ENCODE data around the gene KRT17.
A peak's percentile ranks its signal among the peaks of the same experiment; 100 is the strongest.

DNA sequence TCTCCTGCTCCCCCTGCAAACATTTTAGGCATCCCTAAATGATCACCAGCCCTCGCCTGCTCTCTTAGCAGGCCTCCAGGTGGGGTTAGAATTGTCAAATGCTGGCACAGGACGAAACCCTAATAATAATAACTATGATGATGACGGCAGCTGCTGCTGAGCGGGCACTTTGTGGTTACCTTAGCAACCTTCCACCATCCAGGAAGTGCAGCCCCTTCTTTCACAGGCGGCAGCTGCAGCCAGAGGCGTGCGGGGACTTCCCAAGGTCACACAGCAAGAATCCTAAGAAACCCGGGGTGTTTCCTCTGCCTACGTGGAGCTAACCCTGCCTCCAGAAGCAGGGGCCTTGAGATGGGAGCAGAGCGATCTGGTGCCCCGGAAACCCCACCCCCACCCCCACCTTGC is 41.9 kb upstream of the KRT17 start:
- TF ChIP-seq, protein P1, sequence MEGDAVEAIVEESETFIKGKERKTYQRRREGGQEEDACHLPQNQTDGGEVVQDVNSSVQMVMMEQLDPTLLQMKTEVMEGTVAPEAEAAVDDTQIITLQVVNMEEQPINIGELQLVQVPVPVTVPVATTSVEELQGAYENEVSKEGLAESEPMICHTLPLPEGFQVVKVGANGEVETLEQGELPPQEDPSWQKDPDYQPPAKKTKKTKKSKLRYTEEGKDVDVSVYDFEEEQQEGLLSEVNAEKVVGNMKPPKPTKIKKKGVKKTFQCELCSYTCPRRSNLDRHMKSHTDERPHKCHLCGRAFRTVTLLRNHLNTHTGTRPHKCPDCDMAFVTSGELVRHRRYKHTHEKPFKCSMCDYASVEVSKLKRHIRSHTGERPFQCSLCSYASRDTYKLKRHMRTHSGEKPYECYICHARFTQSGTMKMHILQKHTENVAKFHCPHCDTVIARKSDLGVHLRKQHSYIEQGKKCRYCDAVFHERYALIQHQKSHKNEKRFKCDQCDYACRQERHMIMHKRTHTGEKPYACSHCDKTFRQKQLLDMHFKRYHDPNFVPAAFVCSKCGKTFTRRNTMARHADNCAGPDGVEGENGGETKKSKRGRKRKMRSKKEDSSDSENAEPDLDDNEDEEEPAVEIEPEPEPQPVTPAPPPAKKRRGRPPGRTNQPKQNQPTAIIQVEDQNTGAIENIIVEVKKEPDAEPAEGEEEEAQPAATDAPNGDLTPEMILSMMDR (conservative IDR thresholded peaks at IDR 0.05; ENCODE audit: low read depth, low read length) = no peak
- TF ChIP-seq POLR2A (IDR thresholded peaks at IDR 0.05; ENCODE audit: low read depth, low read length) = no peak
- no peak for TF ChIP-seq RFX5 (IDR thresholded peaks at IDR 0.05; ENCODE audit: low read depth, low read length)
- TF ChIP-seq CEBPB (IDR thresholded peaks at IDR 0.05; ENCODE audit: low read depth, low read length) = no peak
- TF ChIP-seq SMC3 (IDR thresholded peaks at IDR 0.05; ENCODE audit: low read depth, low read length) = no peak
- TF ChIP-seq MAZ (IDR thresholded peaks at IDR 0.05; ENCODE audit: borderline replicate concordance, low read depth, low read length) = peak; percentile 1; the same call in 1 of the 2 replicates
- TF ChIP-seq, protein P2, sequence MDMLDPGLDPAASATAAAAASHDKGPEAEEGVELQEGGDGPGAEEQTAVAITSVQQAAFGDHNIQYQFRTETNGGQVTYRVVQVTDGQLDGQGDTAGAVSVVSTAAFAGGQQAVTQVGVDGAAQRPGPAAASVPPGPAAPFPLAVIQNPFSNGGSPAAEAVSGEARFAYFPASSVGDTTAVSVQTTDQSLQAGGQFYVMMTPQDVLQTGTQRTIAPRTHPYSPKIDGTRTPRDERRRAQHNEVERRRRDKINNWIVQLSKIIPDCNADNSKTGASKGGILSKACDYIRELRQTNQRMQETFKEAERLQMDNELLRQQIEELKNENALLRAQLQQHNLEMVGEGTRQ (IDR thresholded peaks at IDR 0.05; ENCODE audit: low read depth, low read length) = no peak
- TF ChIP-seq BHLHE40 (IDR thresholded peaks at IDR 0.05; ENCODE audit: low read depth, low read length) = no peak
- TF ChIP-seq, protein P3, sequence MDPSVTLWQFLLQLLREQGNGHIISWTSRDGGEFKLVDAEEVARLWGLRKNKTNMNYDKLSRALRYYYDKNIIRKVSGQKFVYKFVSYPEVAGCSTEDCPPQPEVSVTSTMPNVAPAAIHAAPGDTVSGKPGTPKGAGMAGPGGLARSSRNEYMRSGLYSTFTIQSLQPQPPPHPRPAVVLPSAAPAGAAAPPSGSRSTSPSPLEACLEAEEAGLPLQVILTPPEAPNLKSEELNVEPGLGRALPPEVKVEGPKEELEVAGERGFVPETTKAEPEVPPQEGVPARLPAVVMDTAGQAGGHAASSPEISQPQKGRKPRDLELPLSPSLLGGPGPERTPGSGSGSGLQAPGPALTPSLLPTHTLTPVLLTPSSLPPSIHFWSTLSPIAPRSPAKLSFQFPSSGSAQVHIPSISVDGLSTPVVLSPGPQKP (IDR thresholded peaks at IDR 0.05; ENCODE audit: borderline replicate concordance, low read depth, low read length) = no peak
- no peak for TF ChIP-seq RAD21 (IDR thresholded peaks at IDR 0.05; ENCODE audit: low read length)
- TF ChIP-seq CHD1 (IDR thresholded peaks at IDR 0.05; ENCODE audit: low read depth, low read length) = no peak
- peak; percentile 49; the same call in 1 of the 2 replicates for TF ChIP-seq MAFK (IDR thresholded peaks at IDR 0.05; ENCODE audit: low read depth, low read length)

Data from IMR-90 (cell line).